Heart left ventricle (tissue), 13 donors: ENCODE data around the gene MEGF8.

Experiments
- POLR2A ChIP-seq, 2 donors: fragments of 450-650 bp; IDR thresholded peaks; one replicate each; pipeline ENCODE4 v1.6.1; 2017; ENCODE audit warnings: antibody characterized with exemption in 2 of 2, mild to moderate bottlenecking in 2 of 2, moderate library complexity in 2 of 2
- TF ChIP-seq, protein P1 (sequence below), 12 donors: fragments of 200-600 bp; sonication (generic) in 4 of 12; IDR thresholded peaks; one replicate each; pipeline versions ENCODE4 v1.5.0 to v1.8.0; 2018 to 2022; ENCODE audit warnings: antibody characterized with exemption in 12 of 12, mild to moderate bottlenecking in 5 of 12
- donor health status: ischemic (EF 13 %, LVEDD 7.1; RV severe dilation, severe dysfunction).
- donor health status: DM: no; HTN: yes; CAD: no.
- donor health status: DM: no; HTN: no; CAD: no.
- donor health status: ischemic (EF 25% LVEDD 6.9; RV normal size, moderate dysfunction).
- donor health status: ischemic (EF 25% LVEDD 5.7; RV mildly dilated, moderate dysfunction).
- donor health status: ischemic (EF 35%, LVEDD 5.7; RV mildly dilated, moderate dysfunction).
- donor health status: nonischemic (EF 11% LVEDD 7.7; RV severe dilation, severe dysfunction).
- donor health status: DM: yes; HTN: yes; CAD: no.
- donor health status: PGD.
- donor health status: ischemic (EF 29% LVEDD 5.4; RV normal size, mild dysfunction).
- donor health status: nonischemic (EF 23%, LVEDD 6.1; RV moderate dilation, normal function).

DNA sequence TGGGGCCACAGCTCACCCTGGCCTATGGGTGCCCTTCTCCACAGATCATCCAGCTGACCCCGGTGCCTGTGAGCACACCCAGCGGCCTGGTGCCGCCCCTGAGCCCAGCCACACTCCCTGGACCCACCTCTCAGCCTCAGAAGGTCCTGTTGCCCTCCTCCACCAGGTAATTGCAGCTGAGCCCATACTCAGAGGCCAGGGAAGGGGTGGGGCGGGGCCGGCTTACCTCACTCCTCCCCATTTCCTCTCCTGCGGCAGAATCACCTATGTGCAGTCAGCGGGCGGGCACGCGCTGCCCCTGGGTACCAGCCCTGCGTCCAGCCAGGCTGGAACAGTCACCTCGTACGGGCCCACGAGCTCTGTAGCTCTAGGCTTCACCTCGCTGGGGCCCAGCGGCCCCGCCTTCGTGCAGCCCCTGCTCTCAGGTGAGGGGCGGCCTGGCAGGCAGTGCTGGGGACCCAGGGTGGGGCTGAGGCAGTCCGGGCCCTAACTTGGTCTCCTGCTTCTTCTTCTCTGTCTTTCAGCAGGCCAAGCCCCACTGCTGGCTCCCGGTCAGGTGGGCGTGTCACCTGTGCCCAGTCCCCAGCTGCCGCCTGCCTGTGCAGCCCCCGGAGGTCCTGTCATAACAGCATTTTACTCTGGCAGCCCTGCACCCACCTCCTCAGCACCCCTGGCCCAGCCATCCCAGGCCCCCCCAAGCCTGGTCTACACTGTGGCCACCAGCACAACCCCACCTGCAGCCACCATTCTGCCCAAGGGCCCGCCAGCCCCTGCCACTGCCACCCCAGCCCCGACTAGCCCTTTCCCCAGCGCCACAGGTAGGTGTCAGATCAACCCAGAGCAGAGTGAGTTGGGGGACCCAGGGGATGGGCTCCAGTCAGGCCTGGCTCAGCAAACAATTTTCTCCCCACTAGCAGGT, 33.1 kb upstream of the MEGF8 start:
- no peak for TF ChIP-seq POLR2A (IDR thresholded peaks at IDR 0.05)
- TF ChIP-seq, protein P1, sequence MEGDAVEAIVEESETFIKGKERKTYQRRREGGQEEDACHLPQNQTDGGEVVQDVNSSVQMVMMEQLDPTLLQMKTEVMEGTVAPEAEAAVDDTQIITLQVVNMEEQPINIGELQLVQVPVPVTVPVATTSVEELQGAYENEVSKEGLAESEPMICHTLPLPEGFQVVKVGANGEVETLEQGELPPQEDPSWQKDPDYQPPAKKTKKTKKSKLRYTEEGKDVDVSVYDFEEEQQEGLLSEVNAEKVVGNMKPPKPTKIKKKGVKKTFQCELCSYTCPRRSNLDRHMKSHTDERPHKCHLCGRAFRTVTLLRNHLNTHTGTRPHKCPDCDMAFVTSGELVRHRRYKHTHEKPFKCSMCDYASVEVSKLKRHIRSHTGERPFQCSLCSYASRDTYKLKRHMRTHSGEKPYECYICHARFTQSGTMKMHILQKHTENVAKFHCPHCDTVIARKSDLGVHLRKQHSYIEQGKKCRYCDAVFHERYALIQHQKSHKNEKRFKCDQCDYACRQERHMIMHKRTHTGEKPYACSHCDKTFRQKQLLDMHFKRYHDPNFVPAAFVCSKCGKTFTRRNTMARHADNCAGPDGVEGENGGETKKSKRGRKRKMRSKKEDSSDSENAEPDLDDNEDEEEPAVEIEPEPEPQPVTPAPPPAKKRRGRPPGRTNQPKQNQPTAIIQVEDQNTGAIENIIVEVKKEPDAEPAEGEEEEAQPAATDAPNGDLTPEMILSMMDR (IDR thresholded peaks at IDR 0.05): no peak
